Caco-2 (cell line): ENCODE data around the gene SMYD3. TPM values are rescaled to one million over a fixed set of nuclear protein-coding genes. Genes with fewer than 3 reads are reported as not detected.

Experiments used
- BruUV-seq: library from RNA; stranded (reverse); fragments of 400-500 nt; replicated peaks from 2 replicates; lab custom pipeline; 2021; lab: Mats Ljungman, UMichigan
- CTCF ChIA-PET: fragments of 300-600 bp; sonication (Branson Sonifier 250); formaldehyde crosslinking; loops from one replicate; lab custom pipeline; 2022; ENCODE audit warnings: antibody characterized with exemption; lab: Charles Lee
- POLR2A ChIA-PET: fragments of 300-600 bp; sonication (Branson Sonifier 250); formaldehyde crosslinking; loops from one replicate; lab custom pipeline; 2022; ENCODE audit warnings: antibody characterized with exemption; lab: Charles Lee
- DNase-seq, 2 experiments: peaks; one replicate each; pipeline versions ENCODE4 v3.0.0 to v3.0.0-alpha.2; 2020 to 2022
- H3K27me3 ChIP-seq: replicated peaks from 2 replicates; pipeline ENCODE4 v1.6.0; 2011; ENCODE audit warnings: low read length; ENCODE audit not compliant: control insufficient read depth, insufficient read depth
- H3K36me3 ChIP-seq: 2 replicates; pipeline ENCODE4 v1.5.1; 2011; ENCODE audit warnings: low read length; ENCODE audit not compliant: control insufficient read depth, insufficient read depth
- H3K4me1 ChIP-seq: fragments of 250-450 bp; sonication (Bioruptor Pico); 2 replicates; pipeline ENCODE4 v1.5.1; 2020; ENCODE audit warnings: mild to moderate bottlenecking
- H3K4me3 ChIP-seq: 2 replicates; pipeline ENCODE4 v1.5.1; 2011; ENCODE audit warnings: low read depth, mild to moderate bottlenecking, control low read depth, low read length
- H3K9me3 ChIP-seq: fragments of 250-450 bp; sonication (Bioruptor Pico); 2 replicates; pipeline ENCODE4 v1.5.1; 2020; ENCODE audit warnings: mild to moderate bottlenecking, moderate library complexity
- H3K27ac Mint-ChIP-seq: one replicate; pipeline ENCODE4 v1.8.0; 2022; ENCODE audit warnings: mixed read lengths; ENCODE audit not compliant: unreplicated experiment
- H3K27me3 Mint-ChIP-seq: one replicate; pipeline ENCODE4 v1.8.0; 2022; ENCODE audit warnings: mixed read lengths; ENCODE audit not compliant: insufficient read depth, unreplicated experiment
- H3K36me3 Mint-ChIP-seq: one replicate; pipeline ENCODE4 v1.8.0; 2022; ENCODE audit warnings: mild to moderate bottlenecking, mixed read lengths; ENCODE audit not compliant: insufficient read depth, unreplicated experiment
- H3K4me1 Mint-ChIP-seq: one replicate; pipeline ENCODE4 v1.8.0; 2022; ENCODE audit warnings: low read depth, mixed read lengths; ENCODE audit not compliant: unreplicated experiment
- H3K4me3 Mint-ChIP-seq: one replicate; pipeline ENCODE4 v1.8.0; 2022; ENCODE audit warnings: mild to moderate bottlenecking, moderate library complexity, mixed read lengths; ENCODE audit not compliant: unreplicated experiment
- H3K9me3 Mint-ChIP-seq: one replicate; pipeline ENCODE4 v1.8.0; 2022; ENCODE audit warnings: mixed read lengths; ENCODE audit not compliant: unreplicated experiment
- CTCF ChIP-seq, 2 experiments: fragments of 200-600 bp in 1 of 2; IDR thresholded peaks; 1 replicate in 1 of 2; 2 replicates in 1 of 2; pipeline versions ENCODE4 v1.5.1 to v1.8.0; 2011 to 2022; ENCODE audit warnings: antibody characterized with exemption in 1 of 2, control low read depth in 1 of 2, inconsistent platforms in 1 of 2, low read depth in 1 of 2, low read length in 1 of 2, mild to moderate bottlenecking in 1 of 2, moderate library complexity in 1 of 2; ENCODE audit not compliant: insufficient read depth in 1 of 2, severe bottlenecking in 1 of 2, unreplicated experiment in 1 of 2
- intact Hi-C: fragments of 100-400 bp; cut with micrococcal nuclease; formaldehyde crosslinking; loops from one replicate; pipeline ENCODE4 v1.10.0; 2022; ENCODE audit not compliant: unreplicated experiment
- total RNA-seq: library from RNA; stranded (reverse); gene quantifications from 2 replicates; pipeline ENCODE4 v1.2.3, GENCODE V29; 2022

Gene SMYD3
- total RNA-seq, 1 experiment from 2014 or later, result 33.0 TPM

- H3K27me3 Mint-ChIP-seq, result no peaks in the 10 kb centered on the region
- intact Hi-C loops, result no loop called here
- TF ChIP-seq CTCF (IDR thresholded peaks at IDR 0.05; ENCODE audit: insufficient read depth in 1 of 2, low read depth in 1 of 2, low read length in 1 of 2, severe bottlenecking in 1 of 2, unreplicated experiment in 1 of 2), result no peak
- DNase-seq, result no peak
- H3K27ac Mint-ChIP-seq, result no peak overlapping the region
- no peak overlapping the region for H3K4me3 ChIP-seq
- BruUV-seq, result no TSS peak
- H3K9me3 Mint-ChIP-seq, result no peaks in the 10 kb centered on the region
- H3K4me1 Mint-ChIP-seq, result no peaks in the 10 kb centered on the region
- H3K36me3 ChIP-seq, result peaks cover 3% of the 10 kb centered on the region; the same call in 1 of the 2 replicates
- CTCF ChIA-PET, result no interaction called here
- POLR2A ChIA-PET, result no interaction called here
- no peaks in the 10 kb centered on the region for H3K4me1 ChIP-seq
- no peaks in the 10 kb centered on the region for H3K27me3 ChIP-seq
- H3K9me3 ChIP-seq, result no peaks in the 10 kb centered on the region
- no peak overlapping the region for H3K4me3 Mint-ChIP-seq
- H3K36me3 Mint-ChIP-seq, result no peaks in the 10 kb centered on the region
Measured at GRCh38 chr1:245831518-245831917, 675.6 kb downstream of the SMYD3 start.

- no peak for TF ChIP-seq CTCF (IDR thresholded peaks at IDR 0.05; ENCODE audit: insufficient read depth in 1 of 2, low read depth in 1 of 2, low read length in 1 of 2, severe bottlenecking in 1 of 2, unreplicated experiment in 1 of 2)
- Mint-ChIP-seq H3K27me3 (no peaks in the 10 kb centered on the region), H3K36me3 (no peaks in the 10 kb centered on the region), H3K4me1 (no peaks in the 10 kb centered on the region), H3K27ac (no peak overlapping the region), H3K4me3 (no peak overlapping the region), H3K9me3 (no peaks in the 10 kb centered on the region)
- CTCF ChIA-PET, result no interaction called here
- no peak for DNase-seq
- H3K9me3 ChIP-seq, result no peaks in the 10 kb centered on the region
- H3K27me3 ChIP-seq, result no peaks in the 10 kb centered on the region
- intact Hi-C loops, result no loop called here
- no TSS peak for BruUV-seq
- no peaks in the 10 kb centered on the region for H3K4me1 ChIP-seq
- no peak overlapping the region for H3K4me3 ChIP-seq
- POLR2A ChIA-PET, result no interaction called here
- no peaks in the 10 kb centered on the region for H3K36me3 ChIP-seq
Measured at GRCh38 chr1:245829826-245830225, 677.3 kb downstream of the SMYD3 start.

GRCh38 chr1:245829194-245829593 lies 677.9 kb downstream of the SMYD3 start:
- Mint-ChIP-seq H3K27ac (no peak overlapping the region), H3K36me3 (no peaks in the 10 kb centered on the region), H3K4me3 (no peak overlapping the region), H3K27me3 (no peaks in the 10 kb centered on the region), H3K4me1 (no peaks in the 10 kb centered on the region), H3K9me3 (no peaks in the 10 kb centered on the region)
- no peaks in the 10 kb centered on the region for H3K4me1 ChIP-seq
- POLR2A ChIA-PET, result no interaction called here
- DNase-seq, result no peak
- H3K36me3 ChIP-seq, result no peaks in the 10 kb centered on the region
- TF ChIP-seq CTCF (IDR thresholded peaks at IDR 0.05; ENCODE audit: insufficient read depth in 1 of 2, low read depth in 1 of 2, low read length in 1 of 2, severe bottlenecking in 1 of 2, unreplicated experiment in 1 of 2), result no peak
- intact Hi-C loops, result no loop called here
- BruUV-seq, result no TSS peak
- no peaks in the 10 kb centered on the region; the same call in 1 of the 2 replicates for H3K9me3 ChIP-seq
- no peaks in the 10 kb centered on the region for H3K27me3 ChIP-seq
- H3K4me3 ChIP-seq, result no peak overlapping the region
- CTCF ChIA-PET, result no interaction called here
